Transverse colon (tissue), 4 donors: Measurements from ENCODE around the gene ZDHHC13.

ENCODE experiments used
- CTCF ChIP-seq, 5 experiments: fragments of 200-600 bp in 3 of 5; fragments of 450-650 bp in 2 of 5; sonication (generic) in 3 of 5; IDR thresholded peaks; 1 replicate in 2 of 5; 2 replicates in 3 of 5; pipeline ENCODE4 v1.5.1; 2016 to 2017; ENCODE audit warnings: antibody characterized with exemption in 5 of 5, inconsistent platforms in 3 of 5, mild to moderate bottlenecking in 2 of 5, moderate library complexity in 1 of 5
- POLR2AphosphoS5 ChIP-seq, 3 donors: sonication (generic); formaldehyde crosslinking; IDR thresholded peaks; one replicate each; pipeline ENCODE4 v1.6.1; 2016; ENCODE audit warnings: antibody characterized with exemption in 3 of 3

GRCh38 chr11:19218216-19218615, 101.2 kb downstream of the ZDHHC13 start:
- TF ChIP-seq CTCF (IDR thresholded peaks at IDR 0.05) (no peak), POLR2AphosphoS5 (IDR thresholded peaks at IDR 0.05) (no peak)
